ENCODE measurements around the gene CCDC88B. TPM values are rescaled to one million over a fixed set of nuclear protein-coding genes. Genes with fewer than 3 reads are reported as not detected.
A peak's percentile ranks its signal among the peaks of the same experiment; 100 is the strongest.
"Not testable (repeated sequence)": the region's sequence is repeated elsewhere in the genome, so short reads cannot be mapped to it uniquely, and the experiment has no call there.

CCDC88B gene
- total RNA-seq, 2 donors from 2014 or later: 120 to 125 TPM

- Mint-ChIP-seq H3K27ac (peak overlapping the region; percentile 41), H3K4me1 (peaks cover 14% of the 10 kb centered on the region), H3K9me3 (no peaks in the 10 kb centered on the region), H3K4me3 (no peak overlapping the region), H3K36me3 (ENCODE audit: low read depth) (peaks cover 69% of the 10 kb centered on the region), H3K27me3 (no peaks in the 10 kb centered on the region)
- no peak for ATAC-seq (replicated peaks)
Observed at GRCh38 chr11:64314805-64315561, 25.0 kb upstream of the CCDC88B start.

- not testable (repeated sequence) for H3K27me3 Mint-ChIP-seq; ATAC-seq (replicated peaks); H3K9me3 Mint-ChIP-seq
- peaks cover 21% of the 10 kb centered on the region for H3K4me1 Mint-ChIP-seq
- peak overlapping the region; percentile 97 for H3K27ac Mint-ChIP-seq
- H3K4me3 Mint-ChIP-seq: peak overlapping the region; percentile 92
- H3K36me3 Mint-ChIP-seq (ENCODE audit: low read depth): peaks cover 74% of the 10 kb centered on the region
Observed at GRCh38 chr11:64315667-64316526, 24.1 kb upstream of the CCDC88B start.

DNA sequence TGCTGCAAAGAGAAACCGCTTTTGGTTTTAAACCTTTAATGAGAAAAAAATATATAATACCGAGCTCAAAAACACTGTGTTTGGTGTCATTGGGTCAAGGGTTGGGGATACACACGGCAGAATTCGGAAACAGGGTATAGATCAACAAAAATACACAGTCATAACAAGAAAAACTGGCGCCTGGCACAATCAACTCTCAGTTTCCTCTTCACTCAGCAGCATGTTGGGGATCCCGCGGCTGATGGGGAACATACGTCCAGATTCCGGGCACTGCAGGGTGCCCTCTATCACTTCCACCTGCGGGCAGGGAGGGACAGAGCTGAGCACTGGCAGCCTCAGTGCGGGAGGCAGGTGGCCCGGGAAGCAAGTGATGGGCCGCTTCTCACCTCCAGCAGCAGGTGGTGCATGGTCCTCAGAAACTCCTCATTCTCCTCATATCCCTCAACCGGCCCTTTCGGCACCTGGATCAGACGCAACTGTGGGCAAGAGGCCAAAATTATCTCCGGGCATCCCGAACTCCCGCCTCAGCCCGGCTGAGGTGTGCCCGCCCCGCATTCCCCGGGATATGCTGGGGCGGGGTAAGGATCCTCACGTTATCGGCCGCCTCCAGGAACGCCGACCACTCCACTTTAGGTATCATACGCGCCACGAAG is 23.2 kb upstream of the CCDC88B start:
- H3K27ac Mint-ChIP-seq: peak overlapping the region; percentile 97
- no peaks in the 10 kb centered on the region for H3K9me3 Mint-ChIP-seq
- peaks cover 23% of the 10 kb centered on the region for H3K4me1 Mint-ChIP-seq
- H3K36me3 Mint-ChIP-seq (ENCODE audit: low read depth): peaks cover 80% of the 10 kb centered on the region
- peak; percentile 5 for ATAC-seq (replicated peaks)
- peak overlapping the region; percentile 92 for H3K4me3 Mint-ChIP-seq
- no peaks in the 10 kb centered on the region for H3K27me3 Mint-ChIP-seq

- H3K27me3 Mint-ChIP-seq: no peaks in the 10 kb centered on the region
- peak within 1 kb of the TSS; percentile 92 for H3K4me3 Mint-ChIP-seq
- peaks cover 81% of the 10 kb centered on the region for H3K36me3 Mint-ChIP-seq (ENCODE audit: low read depth)
- H3K4me1 Mint-ChIP-seq: peaks cover 23% of the 10 kb centered on the region
- H3K9me3 Mint-ChIP-seq: no peaks in the 10 kb centered on the region
- H3K27ac Mint-ChIP-seq: peak within 1 kb of the TSS; percentile 97
- peak; percentile 87 for ATAC-seq (replicated peaks)
Observed at GRCh38 chr11:64317325-64317960, 22.6 kb upstream of the CCDC88B start, which contains the start of gene TRMT112. Gene TRMT112 (minus strand): TSS chr11:64317559. CDS start chr11:64317526, 33 bp downstream.

- no peaks in the 10 kb centered on the region for H3K9me3 Mint-ChIP-seq
- H3K27me3 Mint-ChIP-seq: no peaks in the 10 kb centered on the region
- H3K36me3 Mint-ChIP-seq (ENCODE audit: low read depth): peaks cover 74% of the 10 kb centered on the region
- peak within 1 kb of the TSS; percentile 92 for H3K4me3 Mint-ChIP-seq
- peaks cover 23% of the 10 kb centered on the region for H3K4me1 Mint-ChIP-seq
- H3K27ac Mint-ChIP-seq: peak within 1 kb of the TSS; percentile 97
- ATAC-seq (replicated peaks): peak; percentile 86
Observed at GRCh38 chr11:64317961-64318765, 21.8 kb upstream of the CCDC88B start, which contains the start of gene PRDX5. Gene PRDX5 (plus strand): TSS chr11:64318121. CDS start chr11:64318216, 95 bp downstream.

DNA sequence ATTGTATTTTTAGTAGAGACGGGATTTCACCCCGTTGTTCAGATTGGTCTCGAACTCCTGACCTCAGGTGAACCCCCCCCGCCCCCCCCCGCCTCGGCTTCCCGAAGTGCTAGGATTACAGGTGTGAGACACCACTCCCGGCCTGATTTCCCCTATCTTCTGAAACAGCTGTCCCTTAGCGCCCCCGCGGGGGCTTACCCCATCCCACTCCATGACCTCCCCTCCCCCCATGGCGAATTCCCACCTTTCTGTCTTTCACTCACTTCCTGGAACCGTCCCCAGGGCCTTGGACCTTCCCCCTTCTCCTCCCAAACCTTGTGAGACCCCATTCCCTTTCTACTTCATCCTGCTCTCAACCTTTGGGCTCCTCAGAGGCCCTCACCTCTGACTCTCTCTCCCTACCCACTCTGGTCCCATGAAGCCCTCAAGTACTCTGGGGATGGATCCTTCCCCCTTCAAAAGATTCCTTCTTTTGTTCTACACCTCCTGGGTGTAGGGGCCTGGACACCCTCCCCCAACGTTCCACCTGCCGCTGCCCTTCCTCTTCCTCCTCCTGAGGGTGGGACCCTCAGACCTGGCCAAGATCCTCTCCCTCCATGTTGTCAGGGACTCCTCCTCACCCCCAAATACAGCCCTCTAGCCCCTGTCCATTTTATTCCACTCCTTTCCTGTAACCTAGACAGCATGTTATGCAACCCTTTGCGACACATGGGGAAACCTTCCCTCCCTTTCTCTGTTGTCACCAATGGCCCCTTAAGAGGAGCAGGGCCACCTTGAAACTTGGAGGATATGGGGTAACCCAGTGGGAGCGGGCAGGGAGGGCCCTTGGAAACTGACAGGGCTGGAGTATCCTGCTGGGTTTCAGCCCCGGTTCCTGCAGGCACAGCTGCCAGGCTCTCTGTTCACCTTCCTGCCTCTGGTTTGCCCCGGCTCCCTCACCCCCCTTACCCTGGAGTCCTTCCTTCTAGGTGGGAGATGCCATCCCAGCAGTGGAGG is 20.9 kb upstream of the CCDC88B start:
- Mint-ChIP-seq H3K9me3 (no peaks in the 10 kb centered on the region), H3K4me1 (peaks cover 23% of the 10 kb centered on the region), H3K27me3 (no peaks in the 10 kb centered on the region), H3K36me3 (ENCODE audit: low read depth) (peaks cover 71% of the 10 kb centered on the region), H3K4me3 (peak overlapping the region; percentile 92), H3K27ac (peak overlapping the region; percentile 97)
- no peak for ATAC-seq (replicated peaks)

DNA sequence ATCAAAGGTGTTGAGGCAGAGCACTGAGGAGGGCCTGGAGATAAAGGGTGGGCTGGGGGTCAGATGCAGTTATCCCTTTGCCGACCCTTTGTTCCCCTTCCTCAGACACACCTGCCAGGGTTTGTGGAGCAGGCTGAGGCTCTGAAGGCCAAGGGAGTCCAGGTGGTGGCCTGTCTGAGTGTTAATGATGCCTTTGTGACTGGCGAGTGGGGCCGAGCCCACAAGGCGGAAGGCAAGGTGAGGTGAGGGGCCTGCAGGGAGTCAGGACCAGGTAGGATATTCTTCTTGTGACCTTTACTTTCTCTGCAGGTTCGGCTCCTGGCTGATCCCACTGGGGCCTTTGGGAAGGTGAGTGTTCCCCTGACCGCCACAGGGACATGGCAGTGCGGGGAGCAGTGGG is 19.4 kb upstream of the CCDC88B start:
- Mint-ChIP-seq H3K27ac (peak overlapping the region; percentile 97), H3K4me1 (peaks cover 23% of the 10 kb centered on the region), H3K4me3 (no peak overlapping the region), H3K9me3 (no peaks in the 10 kb centered on the region), H3K36me3 (ENCODE audit: low read depth) (peaks cover 59% of the 10 kb centered on the region), H3K27me3 (no peaks in the 10 kb centered on the region)
- no peak for ATAC-seq (replicated peaks)

DNA sequence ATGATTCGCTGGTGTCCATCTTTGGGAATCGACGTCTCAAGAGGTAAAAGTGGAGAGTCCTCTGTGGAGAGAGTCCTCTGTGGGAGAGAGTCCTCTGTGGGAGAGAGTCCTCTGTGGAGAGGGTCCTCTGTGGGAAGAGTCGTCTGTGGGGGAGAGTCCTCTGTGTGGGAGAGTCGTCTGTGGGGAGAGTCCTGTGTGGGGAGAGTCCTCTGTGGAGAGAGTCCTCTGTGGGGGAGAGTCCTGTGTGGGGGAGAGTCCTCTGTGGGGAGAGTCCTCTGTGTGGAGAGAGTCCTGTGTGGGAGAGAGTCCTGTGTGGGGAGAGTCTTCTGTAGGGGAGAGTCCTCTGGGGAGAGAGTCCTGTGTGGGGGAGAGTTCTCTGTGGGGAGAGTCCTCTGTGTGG is 19.0 kb upstream of the CCDC88B start:
- H3K4me3 Mint-ChIP-seq: no peak overlapping the region
- peaks cover 23% of the 10 kb centered on the region for H3K4me1 Mint-ChIP-seq
- peak overlapping the region; percentile 97 for H3K27ac Mint-ChIP-seq
- no peaks in the 10 kb centered on the region for H3K9me3 Mint-ChIP-seq
- no peaks in the 10 kb centered on the region for H3K27me3 Mint-ChIP-seq
- ATAC-seq (replicated peaks): no peak
- peaks cover 59% of the 10 kb centered on the region for H3K36me3 Mint-ChIP-seq (ENCODE audit: low read depth)

GRCh38 chr11:64321533-64321932 is 18.5 kb upstream of the CCDC88B start:
- H3K4me3 Mint-ChIP-seq: no peak overlapping the region
- peaks cover 21% of the 10 kb centered on the region for H3K4me1 Mint-ChIP-seq
- no peak for ATAC-seq (replicated peaks)
- H3K9me3 Mint-ChIP-seq: no peaks in the 10 kb centered on the region
- peak overlapping the region; percentile 97 for H3K27ac Mint-ChIP-seq
- peaks cover 54% of the 10 kb centered on the region for H3K36me3 Mint-ChIP-seq (ENCODE audit: low read depth)
- H3K27me3 Mint-ChIP-seq: no peaks in the 10 kb centered on the region

GRCh38 chr11:64322925-64323260 is 17.1 kb upstream of the CCDC88B start:
- H3K27ac Mint-ChIP-seq: no peak overlapping the region
- no peaks in the 10 kb centered on the region for H3K27me3 Mint-ChIP-seq
- H3K4me3 Mint-ChIP-seq: no peak overlapping the region
- H3K4me1 Mint-ChIP-seq: peaks cover 19% of the 10 kb centered on the region
- no peak for ATAC-seq (replicated peaks)
- no peaks in the 10 kb centered on the region for H3K9me3 Mint-ChIP-seq
- peaks cover 40% of the 10 kb centered on the region for H3K36me3 Mint-ChIP-seq (ENCODE audit: low read depth)

DNA sequence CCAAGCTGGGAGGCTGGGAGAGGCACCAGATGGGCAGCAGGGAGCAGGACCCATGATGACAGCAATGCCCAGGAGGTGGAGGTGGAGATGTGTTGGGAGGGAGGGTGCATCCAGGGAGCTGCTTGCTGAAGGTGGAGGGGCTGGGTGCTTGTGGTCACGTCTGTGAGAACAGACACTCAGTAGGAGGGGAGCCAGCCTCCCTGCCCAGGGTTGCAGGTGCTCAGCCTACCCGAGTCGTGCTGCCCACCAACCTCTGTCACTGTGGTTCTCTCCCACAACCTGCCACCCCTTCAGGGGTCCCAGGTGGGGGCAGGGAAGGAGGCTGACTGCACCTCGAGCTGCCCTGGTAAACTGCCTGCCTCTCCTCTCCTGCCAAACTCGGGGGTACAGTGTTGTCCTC is 16.6 kb upstream of the CCDC88B start:
- Mint-ChIP-seq H3K27ac (no peak overlapping the region), H3K36me3 (ENCODE audit: low read depth) (peaks cover 35% of the 10 kb centered on the region), H3K4me3 (no peak overlapping the region), H3K27me3 (no peaks in the 10 kb centered on the region), H3K4me1 (peaks cover 20% of the 10 kb centered on the region), H3K9me3 (no peaks in the 10 kb centered on the region)
- no peak for ATAC-seq (replicated peaks)

GRCh38 chr11:64323984-64324383 is 16.0 kb upstream of the CCDC88B start:
- H3K27me3 Mint-ChIP-seq; H3K4me3 Mint-ChIP-seq; H3K27ac Mint-ChIP-seq; ATAC-seq (replicated peaks); H3K9me3 Mint-ChIP-seq: not testable (repeated sequence)
- H3K4me1 Mint-ChIP-seq: peaks cover 18% of the 10 kb centered on the region
- peaks cover 31% of the 10 kb centered on the region for H3K36me3 Mint-ChIP-seq (ENCODE audit: low read depth)
